ENCODE results near the gene STX2.
"Not testable (repeated sequence)": the region's sequence is repeated elsewhere in the genome, so short reads cannot be mapped to it uniquely, and the experiment has no call there.

STX2 gene

DNA sequence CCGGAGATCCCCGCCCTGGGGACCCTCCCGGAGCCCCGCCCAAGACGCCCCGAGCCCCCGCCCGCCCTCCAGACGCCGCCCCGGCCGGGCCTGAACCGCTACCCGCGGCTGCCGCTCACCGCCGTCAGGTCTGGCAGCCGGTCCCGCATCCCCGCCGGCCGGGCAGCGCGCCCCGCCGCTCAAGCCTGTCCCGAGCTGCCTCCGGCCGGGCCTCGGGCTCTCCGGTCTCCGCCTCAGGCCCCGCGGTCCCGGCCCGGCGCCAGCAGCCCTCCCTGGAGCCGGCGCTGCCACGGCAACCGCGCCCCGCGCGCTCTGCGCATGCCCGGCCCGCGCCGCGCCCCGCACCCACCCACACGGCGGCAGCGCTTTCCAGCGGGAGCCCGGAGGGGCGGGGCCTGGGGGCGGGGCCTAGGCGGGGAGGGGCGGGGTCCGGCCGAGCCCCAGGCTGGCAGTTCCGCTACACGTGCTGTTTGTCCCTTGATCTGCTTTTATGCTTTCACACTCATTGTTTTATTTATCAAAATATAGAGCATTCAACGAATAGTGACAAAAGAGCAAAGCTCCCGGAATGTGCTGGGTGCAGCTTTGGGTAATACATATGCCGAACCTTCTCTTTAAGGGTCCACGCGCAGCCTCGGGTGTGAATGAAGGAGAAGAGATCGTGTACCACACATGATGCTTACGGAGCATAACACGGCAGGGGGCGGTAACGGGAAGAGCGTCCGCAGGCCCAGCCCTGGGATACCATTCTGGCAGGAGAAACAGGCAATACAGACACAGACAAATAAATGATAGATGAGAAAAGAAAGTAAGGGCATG, at the start of gene STX2:
Gene STX2, minus strand, starts transcription at position 300 of the 819 bp plus-strand sequence. Its CDS starts 151 bp downstream, at position 149.
- peak; percentile 90 for DNase-seq

DNA sequence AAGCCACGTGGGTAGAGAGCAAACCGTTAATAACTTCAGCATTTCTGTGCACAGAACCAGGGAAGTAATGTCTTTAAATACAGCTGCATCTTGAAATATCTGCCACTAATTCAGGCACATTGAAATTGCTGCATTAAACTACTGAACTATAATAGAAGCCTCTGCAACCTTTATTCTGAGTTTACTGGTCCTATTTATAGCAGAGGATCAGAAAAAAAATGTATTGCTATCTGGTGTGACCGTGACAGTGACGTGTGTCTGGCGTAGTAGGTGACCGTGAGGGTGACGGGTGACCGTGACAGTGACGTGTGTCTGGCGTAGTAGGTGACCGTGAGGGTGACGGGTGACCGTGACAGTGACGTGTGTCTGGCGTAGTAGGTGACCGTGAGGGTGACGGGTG, 48.1 kb upstream of the STX2 start:
- not testable (repeated sequence) for DNase-seq

DNA sequence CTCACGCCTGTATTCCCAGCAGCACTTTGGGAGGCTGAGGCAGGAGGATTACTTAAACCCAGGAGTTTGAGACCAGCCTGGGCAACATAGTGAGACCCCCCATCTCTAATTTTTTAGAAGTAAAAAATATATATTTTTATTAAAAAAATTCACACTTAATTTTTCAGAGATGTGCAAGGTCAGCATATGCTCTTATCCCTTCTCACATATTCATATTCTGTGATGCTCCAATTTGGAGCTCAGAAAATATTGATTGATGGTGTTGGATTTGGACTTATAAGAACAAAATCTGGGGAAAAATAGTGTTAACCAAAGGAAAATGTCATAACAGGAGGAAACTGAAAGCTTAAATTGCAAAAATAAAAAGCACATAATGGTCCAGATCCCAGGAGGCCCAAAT, 42.5 kb upstream of the STX2 start:
- no peak for DNase-seq

DNA sequence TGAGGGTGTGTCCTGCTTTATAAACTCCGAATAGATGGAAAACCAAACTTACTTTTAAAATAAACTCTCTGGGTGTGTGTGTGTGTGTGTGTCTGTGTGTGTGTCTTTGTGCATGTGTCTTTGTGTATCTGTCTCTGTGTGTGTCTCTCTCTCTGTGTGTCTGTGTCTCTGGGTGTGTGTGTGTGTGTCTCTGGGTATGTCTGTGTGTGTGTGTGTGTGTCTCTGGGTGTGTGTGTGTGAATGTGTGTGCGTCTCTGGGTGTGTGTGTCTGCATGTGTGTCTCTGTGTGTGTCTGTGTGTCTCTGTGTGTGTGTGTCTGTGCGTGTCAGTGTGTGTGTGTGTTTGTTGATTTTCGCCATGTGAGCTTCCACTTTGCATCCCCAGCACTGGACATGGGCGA, 42.0 kb upstream of the STX2 start:
- DNase-seq: no peak

DNA sequence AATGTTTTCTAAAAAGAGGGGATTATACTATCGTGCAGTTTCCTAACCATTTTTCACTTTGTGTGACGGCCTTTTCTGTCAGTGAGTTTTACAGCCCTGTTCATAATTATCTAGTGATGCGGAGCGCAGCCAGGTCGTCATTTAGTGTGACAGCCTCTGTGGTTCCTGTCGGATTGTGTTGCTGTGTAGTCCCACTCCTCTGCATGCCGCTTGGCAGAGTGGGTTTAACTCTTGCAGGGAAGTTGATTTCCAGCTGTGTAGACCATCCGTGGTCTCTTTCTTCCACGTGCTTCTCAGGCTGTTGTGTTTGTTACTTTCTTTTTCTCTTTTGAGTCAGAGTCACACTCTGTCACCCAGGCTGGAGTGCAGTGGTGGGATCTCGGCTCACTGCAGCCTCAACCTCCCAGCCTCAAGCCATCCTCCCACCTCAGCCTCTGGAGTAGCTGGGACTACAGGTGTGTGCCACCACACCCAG, 41.4 kb upstream of the STX2 start:
- peak; percentile 22 for DNase-seq

DNA sequence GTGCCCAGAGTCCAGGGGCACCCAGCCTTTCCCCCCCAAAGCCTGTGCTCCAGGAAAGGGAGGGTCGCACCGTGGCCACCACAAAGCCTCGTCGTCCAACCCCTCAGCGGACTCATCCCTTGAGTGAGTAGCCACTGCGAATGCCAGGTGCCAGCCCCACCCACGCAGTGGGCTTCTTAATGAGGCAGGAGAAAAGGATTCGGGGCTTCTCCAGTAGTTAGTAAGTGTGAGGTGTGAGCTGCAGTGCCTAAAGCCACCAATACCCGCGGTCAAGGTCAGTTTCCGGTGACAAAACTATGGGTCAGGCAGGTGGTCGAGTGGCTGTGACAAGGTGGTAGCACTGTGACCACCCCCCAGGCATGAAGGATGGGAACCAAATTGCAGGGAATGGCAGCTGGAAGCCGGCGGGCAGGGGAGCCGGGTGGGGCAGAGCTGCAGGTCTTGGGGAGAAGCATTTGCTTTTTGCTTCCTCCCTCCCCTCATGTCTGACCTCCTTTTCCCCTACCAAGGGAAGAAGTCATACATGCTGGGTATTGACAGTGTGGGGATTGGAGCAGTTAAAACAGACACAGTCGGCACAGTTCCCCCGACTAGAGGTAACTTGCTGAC, 40.8 kb upstream of the STX2 start:
- no peak for DNase-seq

DNA sequence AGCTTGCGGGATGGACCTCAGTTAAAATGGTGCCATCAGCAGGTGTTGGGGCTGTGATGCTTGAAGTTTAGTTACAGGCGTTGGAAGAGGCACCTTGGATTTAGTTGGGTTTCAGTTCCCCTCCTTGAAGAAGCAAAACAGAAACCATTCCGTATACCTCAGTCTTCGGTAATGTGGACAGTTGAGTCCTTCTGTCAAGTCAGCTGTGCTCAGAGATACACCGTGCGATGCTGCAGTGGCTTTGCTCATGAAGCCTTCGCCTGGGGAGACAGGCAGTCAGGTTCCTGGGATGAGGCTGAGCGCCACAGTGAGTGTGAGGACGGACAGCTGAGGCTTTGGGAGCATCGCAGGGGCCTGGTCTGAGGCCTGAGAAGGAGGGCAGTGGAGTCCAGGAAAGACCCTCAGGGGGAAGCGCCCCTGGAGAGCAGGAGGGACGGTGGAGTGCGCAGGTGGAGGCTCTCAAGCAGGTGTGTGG, 40.2 kb upstream of the STX2 start:
- no peak for DNase-seq

DNA sequence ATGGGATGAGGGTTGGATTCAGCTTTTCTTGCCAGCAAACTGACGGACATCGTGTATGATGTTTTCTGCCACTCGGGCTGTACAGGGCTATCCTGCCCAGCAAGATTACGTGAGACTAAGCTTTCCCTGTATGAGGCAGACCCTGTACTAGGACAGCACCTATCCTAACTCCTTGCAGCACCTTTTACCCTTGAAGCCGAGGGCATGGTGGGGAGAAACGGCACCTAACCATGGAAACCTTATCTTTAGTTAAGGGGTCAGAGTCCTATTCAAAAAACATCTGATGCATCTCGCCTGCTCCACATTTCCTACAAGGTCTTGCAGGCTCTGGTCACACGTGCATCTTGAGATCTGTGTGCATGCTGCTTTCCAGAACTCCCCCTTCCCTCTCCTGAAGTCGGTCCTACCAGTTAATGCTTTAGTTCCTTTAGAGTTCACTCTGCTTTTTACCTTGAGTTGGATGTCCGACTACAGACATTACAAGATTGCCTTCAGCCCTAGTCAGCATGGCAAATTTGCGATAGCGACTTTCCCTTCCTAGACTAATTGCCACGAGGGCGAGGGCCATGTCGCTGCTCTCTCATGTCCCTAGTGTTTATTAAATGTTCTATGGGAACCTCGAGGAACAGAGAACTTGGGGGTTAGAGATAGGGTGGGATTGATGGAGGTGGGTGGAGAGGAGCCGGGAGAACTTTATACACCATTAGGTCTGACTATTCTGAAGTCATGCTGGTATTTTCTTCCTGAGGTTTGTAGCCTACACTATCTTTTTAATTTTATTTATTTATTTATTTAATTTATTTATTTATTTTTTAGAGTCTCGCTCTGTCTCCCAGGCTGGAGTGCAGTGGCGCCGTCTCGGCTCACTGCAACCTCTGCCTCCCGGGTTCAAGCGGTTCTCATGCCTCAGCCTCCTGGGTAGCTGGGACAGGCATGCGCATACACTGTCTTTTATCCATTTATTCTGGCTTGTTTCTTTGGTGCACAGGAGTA, 39.4 kb upstream of the STX2 start:
- DNase-seq: no peak

DNA sequence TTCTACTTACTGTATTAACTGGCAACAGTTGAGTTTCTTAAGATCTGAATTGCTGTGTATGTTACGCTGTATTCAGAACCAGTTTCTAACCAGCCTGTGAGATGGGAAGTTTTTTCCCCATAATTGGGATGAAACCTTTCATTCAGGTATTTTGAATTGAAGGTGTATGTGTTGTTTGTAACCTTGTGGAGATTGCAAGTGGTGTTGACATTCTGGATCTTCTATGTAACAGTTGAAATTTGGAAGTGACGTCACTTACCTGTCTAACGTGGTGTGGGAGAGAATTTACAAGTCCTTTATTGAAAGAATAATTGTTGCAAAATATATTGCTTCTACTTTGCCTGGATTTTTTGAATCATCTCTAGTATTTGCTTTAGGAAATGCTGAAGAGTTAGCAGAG, 38.3 kb upstream of the STX2 start:
- DNase-seq: no peak

DNA sequence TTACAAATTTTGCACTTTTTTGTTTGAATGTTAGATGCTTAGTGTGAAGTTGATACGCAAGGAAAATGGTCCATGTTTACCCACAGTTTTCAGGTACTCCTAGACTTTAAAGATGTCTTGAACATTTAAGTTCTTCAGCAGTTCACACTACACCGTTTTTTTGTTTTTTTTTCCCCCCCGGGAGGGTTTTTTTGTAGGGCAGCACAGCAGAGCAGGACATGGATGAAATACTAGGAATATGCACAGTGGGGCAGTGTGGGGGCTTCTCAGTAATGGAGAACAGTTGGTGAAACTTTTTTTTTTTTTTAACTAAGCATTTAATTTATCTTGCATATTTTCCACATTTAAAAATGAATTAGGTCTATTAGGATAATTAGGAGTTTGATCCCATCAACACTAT, 37.7 kb upstream of the STX2 start:
- no peak for DNase-seq

DNA sequence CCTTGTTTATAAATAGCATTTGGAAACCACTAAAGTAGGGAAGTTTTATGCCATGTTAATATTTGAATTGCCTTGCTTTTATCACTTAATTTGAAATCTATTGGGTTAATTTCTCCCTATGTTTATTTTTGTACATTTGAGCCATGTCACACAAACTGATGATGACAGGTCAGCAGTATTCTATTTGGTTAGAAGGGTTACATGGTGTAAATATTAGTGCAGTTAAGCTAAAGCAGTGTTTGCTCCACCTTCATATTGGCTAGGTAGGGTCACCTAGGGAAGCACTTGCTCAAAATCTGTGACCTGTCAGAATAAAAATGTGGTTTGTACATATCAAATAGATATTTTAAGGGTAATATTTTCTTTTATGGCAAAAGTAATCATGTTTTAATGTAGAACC, 37.2 kb upstream of the STX2 start:
- DNase-seq: no peak

DNA sequence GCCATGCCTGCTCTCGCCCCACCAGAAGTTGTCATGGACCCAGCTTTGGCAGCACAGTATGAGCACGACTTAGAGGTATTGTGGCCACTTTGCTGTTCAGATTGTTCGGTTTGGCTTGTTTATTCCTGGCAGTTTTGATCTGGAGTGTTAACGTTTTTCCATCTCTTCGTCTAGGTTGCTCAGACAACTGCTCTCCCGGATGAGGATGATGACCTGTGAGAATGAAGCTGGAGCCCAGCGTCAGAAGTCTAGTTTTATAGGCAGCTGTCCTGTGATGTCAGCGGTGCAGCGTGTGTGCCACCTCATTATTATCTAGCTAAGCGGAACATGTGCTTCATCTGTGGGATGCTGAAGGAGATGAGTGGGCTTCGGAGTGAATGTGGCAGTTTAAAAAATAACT, 36.7 kb upstream of the STX2 start:
- DNase-seq: not testable (repeated sequence)

DNA sequence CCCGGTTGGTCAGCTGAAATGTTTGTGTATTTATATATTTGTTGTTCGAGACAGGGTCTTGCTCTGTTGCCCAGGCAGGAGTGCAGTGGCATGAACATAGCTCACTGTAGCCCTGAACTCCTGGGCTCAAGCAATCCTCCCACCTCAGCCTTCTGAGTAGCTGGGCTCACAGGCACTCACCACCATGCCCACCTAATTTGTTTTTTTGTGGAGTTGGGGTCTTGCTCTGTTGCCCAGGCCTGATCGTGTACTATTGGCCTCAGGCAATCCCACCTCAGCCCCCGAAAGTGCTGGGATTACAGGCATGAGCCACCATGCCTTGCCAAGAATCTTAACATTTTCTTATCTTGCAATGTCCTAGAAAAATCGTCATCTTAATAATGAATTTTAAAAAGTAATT, 36.1 kb upstream of the STX2 start:
- DNase-seq: no peak

DNA sequence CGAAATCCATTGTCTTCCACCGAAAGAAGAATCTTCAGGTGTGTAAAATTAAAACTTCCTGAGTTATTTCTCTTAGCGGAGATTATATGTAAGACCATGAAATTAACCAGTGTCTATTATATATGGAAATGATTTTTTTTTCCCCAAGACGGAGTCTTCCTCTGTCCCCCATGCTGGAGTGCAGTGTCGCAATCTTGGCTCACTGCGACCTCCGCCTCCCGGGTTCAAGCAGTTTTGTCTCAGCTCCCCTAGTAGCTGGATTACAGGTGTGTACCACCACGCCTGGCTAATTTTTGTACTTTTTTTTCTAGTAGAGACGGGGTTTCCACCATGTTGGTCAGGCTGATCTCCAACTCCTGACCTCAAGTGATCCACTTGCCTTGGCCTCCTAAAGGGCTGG, 35.6 kb upstream of the STX2 start:
- DNase-seq: no peak

DNA sequence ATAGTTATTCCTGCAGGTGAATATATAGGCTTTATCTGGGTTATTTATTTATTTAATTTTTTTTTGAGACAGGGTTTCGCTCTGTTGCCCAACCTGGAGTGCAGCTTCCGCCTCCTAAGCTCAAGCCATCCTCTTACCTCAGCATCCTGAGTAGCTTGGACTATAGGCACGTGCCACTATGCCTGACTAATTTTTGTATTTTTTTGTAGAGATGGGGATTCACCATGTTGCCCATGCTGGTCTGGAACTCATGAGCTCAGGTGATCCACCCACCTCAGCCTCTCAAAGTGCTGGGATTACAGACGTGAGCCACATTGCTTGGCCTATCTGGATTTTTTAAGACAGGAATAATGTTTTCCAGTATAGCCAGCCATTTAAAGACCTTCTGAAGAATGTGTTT, 34.8 kb upstream of the STX2 start:
- no peak for DNase-seq

DNA sequence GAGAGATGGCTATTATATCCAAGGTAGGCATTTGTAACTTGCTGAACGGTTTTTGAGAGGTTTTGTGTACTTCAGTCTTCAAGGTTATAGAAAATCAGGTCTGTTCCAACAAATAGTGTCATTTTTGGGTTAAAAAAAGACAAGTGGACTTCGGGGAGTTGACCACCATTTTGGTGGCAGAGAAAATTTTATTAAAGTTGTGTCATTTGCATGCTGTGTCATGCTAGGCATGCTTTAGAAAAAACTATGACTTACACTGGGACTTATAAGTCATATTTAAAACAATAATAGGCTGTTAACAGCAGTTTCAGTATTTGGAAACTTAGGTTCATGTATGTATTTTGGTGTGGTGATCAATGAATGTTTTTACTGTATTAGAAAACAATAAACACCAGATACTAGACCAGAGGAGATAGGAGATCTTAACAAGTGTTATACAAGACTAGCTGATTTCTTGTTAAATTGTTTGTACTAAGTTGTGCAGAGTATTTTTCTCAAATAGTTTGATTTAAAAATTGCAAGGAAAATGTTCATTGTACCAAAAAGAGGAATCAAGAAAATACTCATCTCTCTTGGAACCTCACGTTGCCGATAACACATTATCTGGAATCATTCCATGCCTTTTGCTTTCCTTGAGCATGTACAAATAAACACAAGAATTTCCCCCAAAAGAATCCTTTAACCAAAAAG, 34.2 kb upstream of the STX2 start:
- no peak for DNase-seq

DNA sequence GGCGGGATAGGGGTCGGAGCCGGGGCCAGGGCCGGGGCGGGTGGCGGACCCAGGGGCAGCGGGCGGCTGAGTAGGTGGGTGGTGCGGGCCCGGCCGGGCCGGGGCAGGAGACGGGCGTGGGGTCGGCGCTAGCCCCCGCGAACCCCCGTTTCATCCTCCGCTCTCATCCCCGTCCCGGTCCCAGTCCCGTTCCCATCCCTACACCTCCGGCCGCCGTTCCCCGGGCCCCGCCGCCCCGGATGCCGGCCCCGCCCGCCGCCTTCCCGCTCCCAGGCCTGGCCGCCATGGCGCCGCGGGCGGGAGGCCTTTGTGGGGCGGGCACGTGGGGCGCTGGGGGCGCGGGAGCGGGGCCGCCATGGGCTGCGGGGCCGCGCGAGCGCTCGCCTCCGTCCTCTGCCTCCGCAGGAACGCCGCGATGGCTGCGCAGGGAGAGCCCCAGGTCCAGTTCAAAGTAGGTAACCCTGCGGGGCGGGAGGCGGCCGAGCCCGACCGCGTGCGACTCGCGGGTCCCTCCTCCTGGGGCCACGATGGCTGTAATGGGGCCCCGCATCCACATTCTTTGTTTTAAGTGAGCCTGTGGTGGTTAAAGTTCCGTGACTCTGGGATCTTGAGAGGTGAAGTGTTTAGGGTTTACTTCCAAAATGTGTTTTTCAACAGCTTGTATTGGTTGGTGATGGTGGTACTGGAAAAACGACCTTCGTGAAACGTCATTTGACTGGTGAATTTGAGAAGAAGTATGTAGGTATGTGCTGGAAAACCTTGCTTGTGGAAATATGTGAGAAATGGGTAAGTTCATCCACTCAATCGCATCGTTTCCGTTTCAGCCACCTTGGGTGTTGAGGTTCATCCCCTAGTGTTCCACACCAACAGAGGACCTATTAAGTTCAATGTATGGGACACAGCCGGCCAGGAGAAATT, 33.4 kb upstream of the STX2 start:
- peak; percentile 53 for DNase-seq

DNA sequence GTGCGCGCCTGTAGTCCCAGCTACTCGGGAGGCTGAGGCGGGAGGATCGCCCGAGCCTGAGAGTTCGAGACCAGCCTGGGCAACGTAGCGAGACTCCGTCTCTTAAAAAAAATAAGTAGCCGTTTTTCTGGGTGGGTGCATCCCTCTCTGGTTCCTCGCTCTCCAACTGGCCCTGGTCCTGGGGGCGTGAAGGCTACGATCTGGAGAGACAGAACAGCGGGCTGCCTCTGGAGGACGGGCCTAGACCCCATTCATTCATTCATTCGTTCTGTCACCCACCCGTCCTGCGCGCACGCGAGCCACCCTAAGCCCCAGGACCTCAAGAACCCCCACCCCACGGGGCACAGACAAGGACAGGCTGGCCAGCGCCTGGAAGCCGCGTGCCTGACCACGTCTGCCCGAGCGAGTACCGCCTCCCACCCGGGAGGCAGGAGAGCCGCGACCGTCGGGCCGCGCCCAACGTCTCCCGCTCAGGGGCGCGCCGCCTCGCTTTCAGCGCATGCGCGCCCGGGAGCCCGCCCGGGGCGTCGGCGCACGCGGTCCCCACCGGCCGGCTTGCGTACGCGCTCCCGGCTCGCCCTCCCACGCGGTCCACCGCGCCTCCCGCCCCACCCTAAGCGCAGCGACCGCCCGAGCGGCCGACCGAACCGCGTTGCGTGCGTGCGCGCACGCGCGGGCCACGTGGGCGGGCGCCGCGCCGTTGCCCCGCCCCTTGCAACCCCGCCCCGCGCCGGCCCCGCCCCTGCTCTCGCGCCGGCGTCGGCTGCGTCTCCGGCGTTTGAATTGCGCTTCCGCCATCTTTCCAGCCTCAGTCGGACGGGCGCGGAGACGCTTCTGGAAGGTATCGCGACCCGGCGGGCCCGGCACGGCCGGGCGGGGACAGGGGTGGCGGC, 32.5 kb upstream of the STX2 start, which contains the start of gene RAN:
Gene RAN, plus strand, starts transcription at position 781 of the 893 bp plus-strand sequence. CDS start 528 bp downstream, outside the sequence.
- peak; percentile 94 for DNase-seq

DNA sequence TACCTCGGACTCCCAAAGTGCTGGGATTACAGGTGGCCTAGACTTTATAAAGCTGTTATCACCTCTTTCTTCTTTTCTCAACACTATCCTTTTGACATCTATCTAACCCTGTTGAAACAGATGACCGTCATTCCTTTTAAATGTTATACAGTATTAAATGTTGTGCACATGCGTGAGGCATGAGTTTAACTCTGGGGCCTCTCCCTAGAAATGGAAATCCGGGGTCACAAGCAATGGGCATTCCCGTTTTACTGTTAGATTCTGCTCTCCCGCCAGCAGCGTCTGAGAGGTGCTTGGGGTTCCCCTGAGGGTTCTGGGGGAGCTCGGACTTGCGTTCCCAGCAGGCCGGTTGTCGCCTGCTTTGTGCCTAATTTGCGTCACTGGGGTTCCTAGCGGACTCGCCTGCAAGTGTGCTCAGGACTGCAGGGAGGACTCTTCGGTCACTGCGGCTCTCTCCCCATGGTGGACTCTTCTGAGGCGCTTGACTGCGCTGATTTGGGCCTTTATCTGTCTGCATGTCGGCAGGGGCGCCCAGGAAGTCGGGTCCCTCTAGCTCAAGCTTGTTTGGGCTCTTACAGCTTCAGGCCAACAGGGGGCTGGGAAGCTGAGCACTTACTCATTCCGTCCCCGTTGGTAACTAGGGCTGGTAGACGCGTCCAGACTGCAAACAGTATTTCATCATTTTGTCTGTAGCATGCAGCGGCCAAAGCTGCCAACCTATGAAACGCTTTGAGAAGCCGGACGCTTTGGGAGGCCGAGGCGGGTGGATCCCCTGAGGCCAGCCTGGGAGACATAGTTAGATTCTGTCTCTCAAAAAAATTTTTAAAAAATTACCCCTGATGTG, 31.6 kb upstream of the STX2 start:
- peak; percentile 78 for DNase-seq

Data from activated naive CD4-positive, alpha-beta T cell treated with Interleukin-2 at 50 U/mL for 16 hours (primary cell).